ENCODE measurements around the gene HECW1. TPM values are rescaled to one million over a fixed set of nuclear protein-coding genes. Genes with fewer than 3 reads are reported as not detected.

The HECW1 gene
- total RNA-seq, 4 donors from 2014 or later, result 0.06 to 0.99 (median 0.27) TPM

GRCh38 chr7:43465581-43466554 lies 353.4 kb downstream of the HECW1 start:
- intact Hi-C loops (cut with DNase I), result no loop called here
- TF ChIP-seq POLR2AphosphoS5 (IDR thresholded peaks at IDR 0.05), result no peak
- no peak for TF ChIP-seq CTCF (IDR thresholded peaks at IDR 0.05)
- no peak for TF ChIP-seq EP300 (IDR thresholded peaks at IDR 0.05)
- TF ChIP-seq POLR2A (IDR thresholded peaks at IDR 0.05; ENCODE audit: low read depth), result no peak
- Histone ChIP-seq H3K9me3 (no peaks in the 10 kb centered on the region), H3K36me3 (no peaks in the 10 kb centered on the region), H3K27ac (replicated peaks in 1 of 4) (no peak overlapping the region), H3K27me3 (no peaks in the 10 kb centered on the region), H3K4me1 (peaks cover 5 to 34% (median 22%) of the 10 kb centered on the region in 4 donors), H3K4me3 (no peak overlapping the region)
- no peak for DNase-seq (ENCODE audit: extremely low spot score)
- 82% methylated on average over 11 of the region's 11 CpGs for WGBS

- Histone ChIP-seq H3K27ac (replicated peaks in 1 of 4) (no peak overlapping the region), H3K36me3 (no peaks in the 10 kb centered on the region), H3K9me3 (no peaks in the 10 kb centered on the region), H3K27me3 (no peaks in the 10 kb centered on the region), H3K4me3 (no peak overlapping the region), H3K4me1 (peaks cover 4 to 18% (median 8%) of the 10 kb centered on the region in 4 donors)
- TF ChIP-seq CTCF (IDR thresholded peaks at IDR 0.05) (no peak), POLR2A (IDR thresholded peaks at IDR 0.05; ENCODE audit: low read depth) (no peak), POLR2AphosphoS5 (IDR thresholded peaks at IDR 0.05) (no peak), EP300 (IDR thresholded peaks at IDR 0.05) (no peak)
- intact Hi-C loops (cut with DNase I), result no loop called here
- WGBS, result 66% methylated on average over 5 of the region's 5 CpGs
- no peak for DNase-seq (ENCODE audit: extremely low spot score)
These were observed 355.0 kb downstream of the HECW1 start for GRCh38 chr7:43467406-43467805.

- Histone ChIP-seq H3K27ac (replicated peaks in 1 of 4) (no peak overlapping the region), H3K4me3 (no peak overlapping the region), H3K36me3 (no peaks in the 10 kb centered on the region), H3K4me1 (peaks cover 0 to 14% (median 4%) of the 10 kb centered on the region in 4 donors), H3K27me3 (no peaks in the 10 kb centered on the region), H3K9me3 (no peaks in the 10 kb centered on the region)
- no peak for DNase-seq (ENCODE audit: extremely low spot score)
- 96% methylated on average over 6 of the region's 6 CpGs for WGBS
- TF ChIP-seq POLR2A (IDR thresholded peaks at IDR 0.05; ENCODE audit: low read depth) (no peak), CTCF (IDR thresholded peaks at IDR 0.05) (no peak), POLR2AphosphoS5 (IDR thresholded peaks at IDR 0.05) (no peak), EP300 (IDR thresholded peaks at IDR 0.05) (no peak)
- intact Hi-C loops (cut with DNase I), result no loop called here
These were observed 355.4 kb downstream of the HECW1 start for GRCh38 chr7:43467846-43468245.

DNA sequence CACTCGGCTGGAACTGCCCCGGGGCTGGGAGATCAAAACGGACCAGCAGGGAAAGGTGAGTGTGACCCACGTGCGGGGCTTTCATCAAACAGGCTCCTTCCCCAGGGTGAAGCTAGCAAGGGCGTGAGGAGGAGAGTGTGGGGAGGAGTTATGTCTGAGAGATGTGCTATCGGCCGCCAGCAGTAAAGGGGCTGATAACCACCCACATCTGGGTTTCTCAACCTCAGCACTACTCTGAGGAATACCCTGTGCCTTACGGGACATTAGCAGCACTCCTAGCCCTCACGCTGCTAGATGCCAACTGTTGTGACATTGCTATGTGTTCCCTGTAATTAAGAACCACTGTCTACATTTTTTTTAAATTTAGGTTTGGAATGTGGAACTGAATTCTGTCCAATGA lies 356.6 kb downstream of the HECW1 start:
- no peak overlapping the region for H3K27ac ChIP-seq (replicated peaks in 1 of 4)
- H3K4me3 ChIP-seq, result no peak overlapping the region
- no peaks in the 10 kb centered on the region for H3K9me3 ChIP-seq
- no peaks in the 10 kb centered on the region for H3K36me3 ChIP-seq
- intact Hi-C loops (cut with DNase I), result no loop called here
- H3K27me3 ChIP-seq, result no peaks in the 10 kb centered on the region
- H3K4me1 ChIP-seq, result peaks cover 0 to 7% (median 0%) of the 10 kb centered on the region in 4 donors
- TF ChIP-seq POLR2A (IDR thresholded peaks at IDR 0.05; ENCODE audit: low read depth), result no peak
- no peak for TF ChIP-seq POLR2AphosphoS5 (IDR thresholded peaks at IDR 0.05)
- TF ChIP-seq CTCF (IDR thresholded peaks at IDR 0.05), result no peak
- no peak for TF ChIP-seq EP300 (IDR thresholded peaks at IDR 0.05)
- DNase-seq (ENCODE audit: extremely low spot score), result no peak
- 87% methylated on average over 10 of the region's 10 CpGs for whole genome bisulfite sequencing

All from esophagus muscularis mucosa (tissue), 4 donors.